Measurements from ENCODE around the gene CDKL4. TPM values are rescaled to one million over a fixed set of nuclear protein-coding genes. Genes with fewer than 3 reads are reported as not detected.
"Not testable (repeated sequence)": the region's sequence is repeated elsewhere in the genome, so short reads cannot be mapped to it uniquely, and the experiment has no call there.

Gene CDKL4
- total and polyA plus RNA-seq, 7 donors, result 0.54 to 3.3 (median 1.3) TPM; not detected in 3

DNA sequence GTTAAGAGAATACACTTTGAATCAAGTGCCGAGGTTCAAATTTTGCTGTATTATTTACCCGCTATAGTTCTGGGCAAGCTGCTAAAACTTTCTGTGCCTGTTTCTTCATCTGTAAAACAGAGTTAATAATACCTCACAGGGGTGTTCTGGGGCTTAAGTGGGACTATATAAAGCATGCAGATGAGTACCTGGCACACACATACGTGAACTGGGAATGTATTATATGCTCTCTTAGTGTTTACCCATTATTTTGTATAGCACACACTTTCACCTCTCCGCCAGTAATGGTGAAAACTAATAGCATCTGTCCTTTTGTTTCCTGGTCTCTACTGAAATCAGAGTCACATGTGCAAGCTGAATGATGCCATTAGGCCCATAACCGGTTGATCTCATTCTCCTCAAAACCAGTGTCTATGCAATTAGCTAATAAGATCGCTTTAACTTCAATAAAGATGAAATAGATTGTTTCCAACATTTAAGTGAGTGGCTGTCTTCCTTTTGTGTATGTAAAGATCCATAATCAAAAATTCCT is 3.8 kb upstream of the CDKL4 start:
- no peak overlapping the region for H3K27ac ChIP-seq

DNA sequence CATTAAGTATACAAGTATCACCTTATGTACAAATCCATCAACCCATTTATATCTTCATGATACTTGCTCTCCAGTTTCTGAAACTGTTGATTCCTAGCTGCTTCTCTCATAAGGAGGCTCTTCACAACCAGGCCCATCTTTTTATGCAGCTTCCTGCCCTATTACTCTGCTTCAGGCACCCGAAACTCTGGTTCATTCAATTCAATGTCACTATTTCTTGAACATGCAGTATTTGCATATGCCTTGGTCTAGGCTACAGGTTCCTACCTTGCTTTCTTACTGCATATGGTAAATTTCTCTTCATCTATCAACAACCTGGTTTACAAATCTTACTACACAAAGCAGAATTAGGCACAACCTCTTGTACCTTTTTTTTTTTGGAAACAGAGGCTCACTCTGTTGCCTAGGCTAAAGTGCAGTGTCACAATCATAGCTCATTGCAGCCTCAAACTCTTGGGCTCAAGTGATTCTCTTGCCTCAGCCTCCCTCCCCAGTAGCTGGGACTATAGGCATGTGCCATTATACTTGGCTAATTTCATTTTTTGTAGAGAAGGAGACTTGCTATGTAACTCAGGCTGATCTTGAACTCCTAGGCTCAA is 2.7 kb upstream of the CDKL4 start:
- Histone ChIP-seq H3K9me3 (no peaks in the 10 kb centered on the region), H3K27me3 (no peaks in the 10 kb centered on the region), H3K4me1 (no peaks in the 10 kb centered on the region), H3K27ac (no peak overlapping the region), H3K4me3 (no peak overlapping the region), H3K36me3 (peaks cover 0 to 28% (median 3%) of the 10 kb centered on the region in 4 donors)
- DNase-seq, result no peak
- TF ChIP-seq CTCF (IDR thresholded peaks at IDR 0.05), result no peak
- no peak for TF ChIP-seq POLR2AphosphoS5 (IDR thresholded peaks at IDR 0.05)
- TF ChIP-seq POLR2A (IDR thresholded peaks at IDR 0.05), result no peak
- TF ChIP-seq EP300 (IDR thresholded peaks at IDR 0.05), result no peak
- 89 to 92% methylated on average over 1 of the region's 1 CpG for WGBS, 2 donors
- intact Hi-C loops (cut with DNase I), result no loop called here

More for the DNA sequence above, 3.8 kb upstream of the CDKL4 start:
- intact Hi-C loops (cut with DNase I), result no loop called here
- Histone ChIP-seq H3K9me3 (no peaks in the 10 kb centered on the region), H3K36me3 (peaks cover 0 to 39% (median 3%) of the 10 kb centered on the region in 4 donors), H3K4me1 (no peaks in the 10 kb centered on the region), H3K4me3 (no peak overlapping the region), H3K27me3 (no peaks in the 10 kb centered on the region)
- no peak for TF ChIP-seq POLR2A (IDR thresholded peaks at IDR 0.05)
- no peak for TF ChIP-seq CTCF (IDR thresholded peaks at IDR 0.05)
- no peak for TF ChIP-seq POLR2AphosphoS5 (IDR thresholded peaks at IDR 0.05)
- DNase-seq, result no peak
- 80 to 89% methylated on average over 6 of the region's 6 CpGs for WGBS, 2 donors

DNA sequence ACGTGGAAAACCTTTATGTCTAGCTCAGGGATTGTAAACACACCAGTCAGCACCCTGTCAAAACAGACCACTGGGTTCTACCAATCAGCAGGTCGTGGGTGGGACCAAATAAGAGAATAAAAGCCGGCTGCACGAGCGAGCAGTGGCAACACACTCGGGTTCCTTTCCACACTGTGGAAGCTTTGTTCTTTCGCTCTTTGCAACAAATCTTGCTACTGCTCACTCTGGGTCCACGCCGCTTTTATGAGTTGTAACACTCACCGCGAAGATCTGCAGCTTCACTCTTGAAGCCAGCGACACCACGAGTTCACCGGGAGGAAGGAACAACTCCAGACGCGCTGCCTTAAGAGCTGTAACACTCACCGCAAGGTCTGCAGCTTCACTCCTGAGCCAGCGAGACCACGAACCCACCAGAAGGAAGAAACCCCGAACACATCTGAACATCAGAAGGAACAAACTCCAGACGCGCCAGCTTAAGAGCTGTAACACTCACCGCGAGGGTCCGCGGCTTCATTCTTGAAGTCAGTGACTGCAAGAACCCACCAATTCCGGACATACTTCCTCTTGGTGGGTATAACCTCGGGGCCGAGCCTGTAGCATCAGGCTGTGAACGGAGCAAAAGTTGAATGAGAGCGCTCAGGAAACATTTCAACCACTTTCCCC is 1.3 kb upstream of the CDKL4 start:
- H3K4me1 ChIP-seq; H3K4me3 ChIP-seq; H3K27ac ChIP-seq; H3K9me3 ChIP-seq; intact Hi-C loops (cut with DNase I); DNase-seq; H3K27me3 ChIP-seq: not testable (repeated sequence)
- TF ChIP-seq POLR2AphosphoS5 (IDR thresholded peaks at IDR 0.05), result peak in 1 of 4 donors; percentile 5
- peaks cover 0 to 15% (median 0%) of the 10 kb centered on the region in 4 donors for H3K36me3 ChIP-seq
- 72 to 91% methylated on average over 31 of the region's 31 CpGs for WGBS, 2 donors

- H3K4me1 ChIP-seq; H3K27ac ChIP-seq; intact Hi-C loops (cut with DNase I); H3K9me3 ChIP-seq; H3K36me3 ChIP-seq; DNase-seq; H3K27me3 ChIP-seq: not testable (repeated sequence)
- 89 to 95% methylated on average over 39 of the region's 39 CpGs for WGBS, 2 donors
- H3K4me3 ChIP-seq, result peak overlapping the region in 3 of 4 donors; percentile 25 to 38 (median 32)
Measured at GRCh38 chr2:39244241-39244862, 582 bp upstream of the CDKL4 start.

GRCh38 chr2:39241588-39241987 is 2.2 kb downstream of the CDKL4 start:
- H3K27me3 ChIP-seq, result no peaks in the 10 kb centered on the region
- no peaks in the 10 kb centered on the region for H3K4me1 ChIP-seq
- DNase-seq, result no peak
- intact Hi-C loops (cut with DNase I), result no loop called here
- no peaks in the 10 kb centered on the region for H3K9me3 ChIP-seq
- no peak overlapping the region for H3K27ac ChIP-seq
- 85 to 86% methylated on average over 4 of the region's 4 CpGs for WGBS, 2 donors
- TF ChIP-seq CTCF (IDR thresholded peaks at IDR 0.05) (no peak), POLR2A (IDR thresholded peaks at IDR 0.05) (no peak), EP300 (IDR thresholded peaks at IDR 0.05) (no peak), POLR2AphosphoS5 (IDR thresholded peaks at IDR 0.05) (no peak)
- H3K36me3 ChIP-seq, result no peaks in the 10 kb centered on the region
- H3K4me3 ChIP-seq, result no peak overlapping the region

All from sigmoid colon (tissue), 7 donors.